ENCODE results near the gene BBX.

BBX gene

DNA sequence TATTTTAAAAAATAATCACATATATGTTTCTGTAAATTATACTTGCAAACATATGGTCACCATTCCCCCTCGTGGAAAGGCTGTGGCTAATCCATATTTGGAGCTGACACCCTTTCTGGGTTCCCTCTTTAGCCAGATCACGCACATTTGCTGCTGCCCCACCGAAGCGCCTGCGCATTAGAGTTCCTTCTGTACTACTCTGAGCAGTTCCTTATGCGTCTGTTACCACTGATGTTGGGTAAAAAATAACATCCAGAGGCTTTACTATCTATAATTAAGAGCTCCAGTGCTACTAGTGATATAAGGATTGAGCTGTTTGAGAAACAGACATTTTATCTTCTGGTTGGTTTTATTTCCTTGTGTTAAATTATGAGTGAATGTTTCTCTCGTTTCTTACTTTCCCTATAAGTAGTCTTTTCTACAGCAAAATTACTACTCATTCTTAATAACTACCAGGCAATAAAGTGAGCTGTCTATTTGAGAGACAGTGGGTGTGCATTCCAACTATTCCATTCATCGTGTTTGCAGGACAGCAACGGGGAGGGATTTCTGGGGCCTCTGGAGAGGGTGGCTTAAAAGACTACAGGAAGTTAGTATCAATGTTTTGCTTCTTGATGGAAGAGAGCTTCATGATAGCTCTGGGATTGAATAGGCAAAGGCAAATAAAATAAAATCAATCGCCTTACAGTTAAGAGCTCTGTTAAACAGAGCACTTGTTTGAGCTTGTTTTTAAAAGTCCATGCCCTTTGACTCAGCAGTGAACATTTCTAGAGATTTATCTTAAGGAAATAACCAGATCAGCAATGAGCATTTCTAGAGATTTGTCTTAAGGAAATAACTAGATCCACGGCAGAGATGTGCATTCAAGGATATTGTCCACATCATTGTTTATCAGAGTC lies 322.9 kb downstream of the BBX start:
- DNase-seq (ENCODE audit: low read depth), result no peak

DNA sequence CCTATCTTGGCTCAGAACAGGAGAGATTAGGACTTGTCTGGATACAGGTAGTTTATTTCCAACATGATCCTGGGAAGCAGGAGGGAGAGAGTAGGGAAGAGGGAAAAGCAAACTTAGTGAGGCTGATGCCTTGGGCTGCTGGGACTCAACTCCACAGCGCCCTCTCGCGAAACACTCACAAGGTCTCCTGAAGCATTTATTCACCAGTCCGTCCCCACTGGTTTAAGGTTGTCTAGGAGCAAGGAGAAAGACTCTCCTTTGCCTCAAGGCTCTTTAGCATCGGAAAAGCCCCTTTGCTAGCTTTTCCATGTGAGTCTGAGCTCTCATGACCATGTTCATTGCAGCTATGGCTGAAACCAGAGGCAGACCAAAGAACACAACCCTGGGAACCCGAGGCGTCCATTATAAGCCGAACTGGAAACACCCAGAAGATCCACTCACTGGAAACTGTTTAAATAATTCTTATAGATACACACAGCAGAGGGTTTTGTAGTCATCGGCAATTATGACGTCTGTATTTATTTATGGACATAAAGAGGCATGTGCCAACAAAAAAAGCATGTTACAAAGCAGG lies 323.6 kb downstream of the BBX start:
- no peak for DNase-seq (ENCODE audit: low read depth)

DNA sequence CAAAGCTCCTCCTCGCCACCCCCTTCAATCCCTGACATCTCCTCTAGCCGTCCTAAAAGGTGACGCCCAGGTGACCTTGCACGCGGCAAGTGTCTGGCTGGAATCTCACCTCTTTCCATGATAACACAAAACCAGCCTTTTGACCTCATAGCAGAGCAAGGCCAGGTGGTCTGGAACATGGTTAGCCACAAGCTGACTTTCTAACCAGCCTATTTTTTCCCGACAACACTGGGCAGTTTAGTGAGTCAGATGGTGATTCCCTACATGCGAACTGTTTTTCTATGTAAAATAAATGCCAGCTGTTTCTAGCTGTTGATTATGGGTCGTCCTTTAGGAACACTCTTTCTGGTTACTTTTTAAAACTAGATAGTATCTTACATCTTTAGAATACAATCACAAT lies 325.0 kb downstream of the BBX start:
- no peak for DNase-seq (ENCODE audit: low read depth)

DNA sequence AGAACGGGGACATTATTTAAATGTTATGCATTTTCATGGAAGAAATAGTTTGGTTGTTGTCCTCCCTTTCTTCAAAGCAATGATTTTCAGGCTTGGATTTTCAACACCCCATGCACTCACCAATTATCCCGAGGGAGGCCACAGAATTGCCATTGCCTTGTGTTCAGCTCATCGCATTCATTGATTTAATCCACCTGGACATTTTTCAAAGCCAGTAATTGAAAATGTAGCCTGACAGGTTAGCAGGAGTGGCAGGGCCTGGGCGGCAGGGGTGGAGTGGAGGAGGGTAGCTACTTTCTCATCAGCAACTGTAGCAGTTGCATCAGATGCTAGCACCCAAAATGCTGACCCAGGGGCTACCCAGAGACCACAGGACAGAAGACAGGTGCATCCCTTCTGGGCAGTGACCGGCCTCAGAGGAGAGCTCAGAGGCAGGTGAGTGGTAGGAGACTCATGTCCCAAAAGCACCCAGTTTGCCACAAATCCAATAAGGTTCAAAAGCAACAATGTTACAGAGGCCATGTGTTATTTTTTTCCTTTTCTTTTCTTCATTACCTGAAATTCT lies 325.7 kb downstream of the BBX start:
- no peak for DNase-seq (ENCODE audit: low read depth)

DNA sequence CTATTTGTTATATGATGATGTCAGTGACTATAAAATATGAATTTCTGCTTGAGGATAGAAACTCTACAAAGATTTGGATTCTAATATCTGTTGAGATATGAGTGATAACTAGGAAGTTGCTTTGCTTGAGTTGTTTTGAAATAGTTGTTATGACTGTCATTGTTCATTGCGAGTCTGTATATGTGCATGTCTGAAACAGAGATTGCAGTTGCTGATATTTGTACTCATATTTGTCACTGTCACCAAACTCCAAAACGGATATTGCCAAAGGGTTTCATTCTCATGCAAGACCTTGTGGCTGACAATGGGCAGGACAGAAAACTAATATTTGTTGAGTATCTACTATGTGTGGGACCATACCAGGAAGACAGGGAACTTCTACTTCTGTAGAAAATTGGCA lies 327.9 kb downstream of the BBX start:
- no peak for DNase-seq (ENCODE audit: low read depth)

DNA sequence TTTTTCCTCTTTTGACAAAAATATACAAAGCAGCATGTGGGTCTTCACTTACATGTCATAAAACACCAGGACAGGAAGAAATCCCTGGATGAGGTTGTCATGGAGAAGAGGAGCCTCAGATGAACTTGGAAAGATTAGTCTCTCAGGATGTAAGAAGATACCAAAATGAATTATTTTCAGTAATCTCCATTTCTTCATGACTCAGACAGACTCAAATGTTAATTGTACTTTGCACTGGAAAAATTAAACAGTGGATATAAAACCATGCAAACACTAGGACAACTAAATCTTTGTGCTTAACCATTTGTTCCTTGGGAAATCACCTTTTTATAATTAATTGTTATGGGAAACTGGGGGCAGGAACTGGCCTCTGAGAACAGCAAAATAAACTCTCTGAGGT lies 331.1 kb downstream of the BBX start:
- no peak for DNase-seq (ENCODE audit: low read depth)

DNA sequence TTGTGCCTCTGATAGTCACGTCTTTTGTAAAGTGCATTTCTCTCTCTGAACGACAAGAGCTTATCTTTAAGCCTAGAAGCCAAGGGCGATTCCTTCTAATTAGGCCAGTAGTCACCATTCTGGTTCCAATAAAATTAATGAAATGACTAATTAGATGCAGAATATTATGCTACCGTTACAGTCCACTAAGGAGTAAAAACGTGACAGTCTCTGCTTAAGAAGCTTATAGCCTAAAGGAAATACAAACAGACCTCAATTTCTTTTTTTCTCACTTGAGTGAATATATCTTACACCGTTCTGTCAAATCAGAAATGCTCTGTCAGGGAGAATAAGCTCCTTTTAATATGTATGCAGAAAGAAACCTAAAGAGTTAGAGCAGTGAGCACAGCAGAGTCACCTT lies 332.0 kb downstream of the BBX start:
- no peak for DNase-seq (ENCODE audit: low read depth)

DNA sequence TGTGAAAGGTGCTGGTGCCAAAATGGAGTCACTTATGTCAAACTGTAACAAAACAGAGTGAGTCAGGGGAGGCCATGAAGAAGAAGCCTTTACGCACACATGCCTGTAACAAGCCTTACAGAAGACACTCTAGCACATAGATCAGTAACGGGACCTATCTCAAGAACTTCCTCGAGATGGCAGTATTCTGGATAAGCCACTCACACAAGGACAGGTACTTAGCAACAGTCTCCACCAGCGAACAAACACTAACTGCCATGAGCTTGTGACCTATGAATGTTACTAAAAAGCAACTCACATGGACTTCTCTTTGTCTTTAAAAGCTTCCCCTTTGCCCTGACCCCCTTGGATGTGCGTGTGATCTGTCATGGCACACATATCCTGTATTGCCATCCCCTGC lies 332.9 kb downstream of the BBX start:
- DNase-seq (ENCODE audit: low read depth), result no peak

DNA sequence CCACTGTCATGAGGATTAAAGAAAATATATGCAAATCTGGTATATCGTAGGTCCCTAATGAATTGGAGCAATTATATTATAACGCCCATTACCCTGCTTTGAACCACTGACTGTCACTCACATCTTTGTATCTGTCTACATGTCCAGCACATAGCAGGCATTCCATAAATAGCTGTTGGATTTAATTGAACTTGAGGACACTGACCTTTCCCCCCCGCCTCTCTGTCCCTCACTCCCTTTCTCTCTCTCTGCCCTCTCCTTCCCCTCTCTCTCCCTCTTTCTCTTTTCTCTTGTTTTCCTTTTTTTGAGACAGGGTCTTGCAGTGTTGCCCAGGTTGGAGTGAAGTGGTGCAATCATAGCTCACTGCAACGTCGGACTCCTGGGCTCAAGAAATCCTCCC lies 335.1 kb downstream of the BBX start:
- no peak for DNase-seq (ENCODE audit: low read depth)

DNA sequence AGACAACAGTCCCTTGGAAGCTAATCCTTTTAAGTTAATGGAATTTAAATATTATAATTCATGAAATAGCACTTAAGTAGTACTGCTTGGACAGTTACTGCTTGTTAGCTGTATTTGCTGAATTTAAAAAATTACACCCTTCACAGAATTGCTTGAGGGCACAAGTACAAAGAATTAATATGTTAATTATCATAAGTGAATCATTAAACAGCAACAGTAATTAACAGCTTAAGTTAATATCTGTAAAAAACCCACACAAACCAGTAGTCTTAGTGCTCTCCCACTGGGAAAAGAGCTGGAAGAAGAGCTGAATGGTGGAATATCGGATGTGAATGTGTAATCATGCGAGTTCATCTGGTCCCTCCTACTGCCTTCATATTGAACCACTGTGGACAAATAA lies 336.1 kb downstream of the BBX start:
- DNase-seq (ENCODE audit: low read depth), result no peak

All from stimulated activated CD8-positive, alpha-beta memory T cell treated with anti-CD3 and anti-CD28 coated beads, Interleukin-7, amount 100 ng/mL, for 24 hours (primary cell).